NCI-H2171 treated with DMSO at 0.1 percent for 48 hours (cell line): ENCODE data around the gene SLC2A9.
A peak's percentile ranks its signal among the peaks of the same experiment; 100 is the strongest.

ENCODE experiments used
- DNase-seq: peaks from one replicate; lab custom pipeline; 2025; lab: John Stamatoyannopoulos, UW

SLC2A9 gene

DNA sequence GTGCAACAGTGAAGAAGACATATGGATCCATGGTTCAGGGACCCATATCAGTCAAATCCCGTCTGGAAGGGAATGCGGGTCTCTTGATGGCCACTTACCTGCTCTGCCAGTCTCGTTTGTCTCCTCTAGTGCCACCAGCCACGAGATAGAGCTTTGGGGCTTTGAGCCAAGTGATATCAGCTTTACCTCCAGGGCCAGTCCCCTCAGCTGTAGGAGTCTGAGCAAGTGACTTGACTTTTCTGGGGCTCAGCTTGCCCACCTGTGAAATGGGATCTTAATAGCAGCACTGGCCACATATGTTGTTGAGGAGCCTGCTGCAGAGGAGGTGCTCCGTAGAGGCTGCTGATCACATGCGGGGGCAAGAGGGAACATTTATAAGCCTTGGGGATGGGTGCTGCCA lies 1.2 kb downstream of the SLC2A9 start:
- DNase-seq = no peak

DNA sequence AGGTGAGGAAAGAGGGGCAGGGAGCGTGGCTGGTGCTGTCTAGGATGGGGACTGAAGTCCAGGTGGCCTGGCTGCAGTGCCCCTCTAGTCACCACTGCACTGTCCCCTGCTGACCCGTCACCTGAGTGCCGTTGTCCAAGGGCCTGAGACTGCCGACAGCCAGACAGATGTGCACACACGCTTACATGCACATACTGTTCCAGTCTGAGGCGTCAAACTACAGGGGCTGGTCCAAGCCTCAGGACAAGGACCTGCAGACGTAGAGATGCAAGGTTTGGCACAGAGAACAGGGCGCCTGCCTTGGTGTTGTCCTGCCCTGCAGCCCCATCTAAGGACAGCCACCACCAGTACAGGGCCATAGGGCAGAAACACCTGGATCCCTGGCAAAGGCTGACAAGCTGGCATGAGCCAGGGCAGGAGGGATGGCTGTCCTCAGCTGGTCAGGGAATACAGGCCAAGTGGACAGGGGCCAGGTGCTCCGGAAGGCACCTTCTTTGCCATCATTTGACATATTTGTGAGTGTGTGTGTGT lies 1.7 kb downstream of the SLC2A9 start:
- DNase-seq = no peak

DNA sequence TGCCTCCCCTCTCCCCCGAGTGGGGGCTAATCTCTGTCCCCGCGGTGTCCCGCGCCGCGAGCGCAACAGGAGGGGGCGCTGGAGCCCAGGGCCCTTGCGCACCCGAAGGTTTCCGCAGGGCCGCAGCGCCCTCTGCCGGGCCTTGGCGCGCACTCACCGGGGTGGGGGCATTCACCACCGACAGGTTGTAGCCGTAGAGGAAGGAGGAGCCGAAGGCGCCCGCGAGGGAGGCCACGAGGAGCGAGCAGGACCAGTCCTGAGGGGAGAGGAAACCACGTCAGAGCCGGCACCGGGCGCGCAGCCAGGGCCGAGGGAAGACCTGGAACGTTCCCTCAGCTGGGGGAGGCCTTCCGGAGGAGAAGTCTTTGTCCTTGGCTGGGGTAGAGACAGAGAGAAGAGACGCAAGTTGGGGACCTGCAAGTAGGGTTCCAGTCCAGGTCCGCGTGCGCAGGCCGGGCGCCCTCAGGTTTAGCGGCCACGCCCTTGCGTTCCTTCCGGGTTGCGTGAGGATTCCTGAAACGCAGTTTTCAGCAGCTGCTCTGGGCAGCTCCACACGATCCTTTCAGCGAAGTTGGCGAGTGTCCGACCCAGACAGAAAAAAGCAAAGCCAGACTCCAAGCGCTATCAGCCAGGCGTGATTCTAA lies 2.4 kb downstream of the SLC2A9 start:
- no peak for DNase-seq

DNA sequence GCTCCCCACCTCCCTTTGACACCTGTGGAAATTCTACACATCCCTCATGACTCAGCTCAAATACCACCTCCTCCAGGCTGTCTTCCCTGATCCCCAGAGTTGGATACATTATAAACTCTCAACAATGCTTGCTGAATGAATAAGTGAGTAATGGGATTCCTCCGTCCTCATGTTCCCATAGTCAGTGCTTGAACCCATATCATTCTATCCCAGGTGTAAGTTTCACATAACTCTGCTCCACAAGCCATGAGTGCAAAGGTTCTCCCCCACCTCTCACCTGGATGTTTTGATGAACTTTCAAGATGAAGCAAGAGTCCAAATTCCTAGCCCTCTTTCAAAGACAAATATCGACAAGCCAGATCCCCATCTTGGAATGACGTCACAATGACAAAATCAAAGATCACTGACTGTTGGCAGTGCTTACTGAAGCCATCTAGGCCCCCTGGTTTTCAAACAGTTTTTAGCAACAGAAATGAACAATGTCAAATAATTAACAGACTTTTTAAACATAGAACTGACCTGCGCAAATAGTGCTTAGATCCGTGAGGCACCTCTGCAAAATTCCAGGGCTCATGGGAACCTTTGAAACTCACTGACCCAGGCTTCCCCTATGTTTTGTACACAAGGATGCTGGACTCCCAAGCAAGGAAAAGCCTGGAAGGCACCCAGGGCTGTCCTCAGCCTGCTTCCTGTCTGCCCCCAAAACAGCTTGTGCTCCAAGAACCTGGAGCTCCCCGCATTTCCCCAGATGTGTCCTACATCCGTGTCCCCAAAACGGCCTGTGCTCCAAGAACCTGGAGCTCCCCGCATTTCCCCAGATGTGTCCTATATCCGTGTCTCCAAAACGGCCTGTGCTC lies 4.0 kb downstream of the SLC2A9 start:
- DNase-seq = no peak

GRCh38 chr4:10016169-10016568 lies 5.1 kb downstream of the SLC2A9 start:
- DNase-seq = no peak

DNA sequence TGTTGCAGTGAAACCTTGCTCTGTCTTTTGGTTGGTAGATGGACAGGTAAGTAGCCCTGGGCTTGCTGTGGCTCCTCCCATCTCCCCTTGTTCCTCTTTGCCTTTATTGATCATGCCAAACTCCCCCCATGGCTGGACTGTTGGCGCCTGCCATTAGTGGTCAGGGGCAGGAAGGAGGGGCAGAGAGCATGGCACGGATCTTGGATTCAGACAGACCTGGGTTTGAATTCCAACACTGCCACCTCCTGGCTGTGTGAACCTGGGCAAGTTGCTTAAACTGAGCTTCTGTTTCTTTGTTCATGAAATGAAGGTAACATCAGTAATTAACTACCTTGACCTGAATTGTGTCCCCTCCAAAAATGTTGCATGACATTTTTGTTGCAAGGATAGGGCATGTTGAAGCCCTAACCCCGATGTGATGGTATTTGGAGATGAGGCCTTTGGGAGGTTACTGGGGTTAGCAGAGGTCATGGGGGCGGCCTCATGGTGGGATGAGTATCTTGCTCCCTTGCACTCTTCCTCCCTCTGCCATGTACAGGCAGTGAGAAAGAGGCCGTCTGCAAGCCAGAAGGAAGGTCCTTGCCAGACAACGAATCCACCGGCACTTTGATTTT lies 6.0 kb downstream of the SLC2A9 start:
- peak; percentile 45 for DNase-seq

DNA sequence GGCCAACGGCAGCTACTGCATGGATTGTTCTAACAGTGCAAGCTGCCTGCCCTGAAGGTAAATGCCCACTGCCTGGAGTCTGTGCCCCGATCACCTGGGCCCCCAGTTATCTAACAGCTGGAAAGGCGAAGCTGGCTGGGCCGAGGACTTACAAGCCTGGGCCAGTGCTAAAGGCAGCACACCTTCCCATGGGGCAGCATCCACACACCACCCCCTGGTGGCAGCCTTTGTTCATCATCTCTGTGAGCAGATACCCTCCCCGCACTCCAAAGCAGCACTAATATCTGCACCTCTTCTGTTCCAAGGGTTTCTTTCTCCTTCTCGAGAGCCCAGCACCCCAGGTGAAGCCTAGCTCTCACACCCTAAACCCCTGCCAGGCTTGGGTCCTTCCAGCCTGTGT lies 7.6 kb downstream of the SLC2A9 start:
- no peak for DNase-seq

GRCh38 chr4:10011885-10012284 lies 9.4 kb downstream of the SLC2A9 start:
- no peak for DNase-seq

- DNase-seq = no peak
Measured at GRCh38 chr4:10011277-10011676, 10.0 kb downstream of the SLC2A9 start.

DNA sequence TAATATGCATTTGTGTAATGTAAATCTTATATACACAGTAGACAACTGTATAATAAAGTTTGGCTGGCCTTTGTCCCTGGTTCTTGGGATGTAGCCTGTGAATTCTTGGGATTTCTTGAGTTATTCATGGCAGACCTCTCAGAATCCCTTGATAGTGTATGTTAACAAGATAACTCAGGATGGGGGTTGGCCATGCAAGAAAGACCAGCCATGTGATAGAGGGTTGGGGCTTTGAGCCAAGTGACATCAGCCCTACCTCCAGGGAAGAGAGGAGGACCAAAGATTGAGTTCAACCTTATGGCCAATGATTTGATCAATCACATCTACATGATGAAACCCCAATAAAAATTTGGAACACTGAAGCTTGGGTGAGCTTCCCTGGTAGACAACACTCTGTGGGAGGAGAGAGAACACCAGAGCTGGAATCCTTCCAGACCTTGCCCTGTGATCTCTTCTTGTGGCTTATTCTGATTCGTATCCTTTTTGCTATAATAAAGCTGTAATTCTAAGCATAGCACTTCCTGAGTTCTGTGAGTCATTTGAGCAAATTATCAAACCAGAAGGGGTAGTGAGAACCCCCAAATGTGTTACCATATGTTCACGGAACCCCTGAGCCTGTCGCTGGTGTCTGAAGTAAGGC lies 11.3 kb downstream of the SLC2A9 start:
- DNase-seq = no peak

DNA sequence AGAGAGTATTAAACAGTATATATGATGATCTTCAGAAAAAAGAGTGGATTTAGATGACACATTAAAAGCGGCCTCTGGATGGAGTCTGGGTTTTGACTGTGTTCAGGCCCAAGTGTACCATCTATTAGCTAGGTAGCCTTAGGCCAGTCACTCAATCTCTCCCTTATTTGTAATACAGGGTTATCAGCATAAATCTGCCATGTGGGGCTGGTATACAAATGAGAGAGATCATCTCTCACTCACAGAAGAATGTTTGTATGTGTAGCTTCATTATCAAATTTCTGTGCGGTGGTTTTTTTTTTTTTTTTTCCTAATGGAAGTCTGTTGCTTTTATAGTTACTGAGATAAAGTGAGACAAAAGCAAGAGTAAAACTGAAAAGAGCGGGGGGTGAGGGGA lies 12.7 kb downstream of the SLC2A9 start:
- DNase-seq = no peak

DNA sequence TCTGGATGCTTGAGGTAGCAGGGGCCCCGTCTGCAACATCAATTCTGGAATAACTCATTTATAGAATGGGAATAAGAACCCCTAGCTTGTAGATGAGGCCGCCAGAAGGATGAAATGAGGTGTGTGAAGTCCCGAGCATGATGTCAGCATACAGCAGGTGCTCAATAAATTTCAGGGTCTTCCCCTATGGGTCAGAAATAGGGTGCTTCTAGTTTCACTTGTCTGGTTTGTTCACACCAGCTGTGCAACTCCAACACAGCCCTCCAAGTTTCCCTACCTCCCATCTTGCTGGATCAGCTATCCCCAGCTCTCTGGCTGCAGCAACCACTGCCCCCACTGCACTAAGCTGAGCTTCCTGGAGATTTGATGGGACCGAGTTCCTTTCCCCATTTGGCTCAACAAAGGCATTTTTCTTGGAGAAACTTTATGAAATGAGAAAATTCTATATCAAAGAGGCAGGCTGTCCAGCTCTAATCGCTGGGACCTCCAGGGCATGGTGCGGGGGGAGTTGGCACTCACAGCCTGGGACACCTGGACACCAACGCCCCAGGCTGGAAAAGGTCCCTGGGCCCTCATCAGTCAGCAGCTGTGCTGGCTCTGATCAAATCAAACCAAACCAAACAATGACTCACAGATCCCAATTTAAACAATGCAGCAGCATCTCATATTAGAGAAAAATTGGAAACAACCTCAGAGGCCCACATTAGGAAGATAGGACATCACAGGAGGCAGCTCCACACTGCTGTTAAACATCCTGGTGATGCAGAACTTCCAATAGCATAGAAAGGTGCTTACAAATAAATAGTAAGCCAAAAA lies 13.3 kb downstream of the SLC2A9 start:
- no peak for DNase-seq

GRCh38 chr4:10007436-10007740 lies 13.9 kb downstream of the SLC2A9 start:
- DNase-seq = no peak

- peak; percentile 3 for DNase-seq
Measured at GRCh38 chr4:10006601-10007435, 14.5 kb downstream of the SLC2A9 start.

DNA sequence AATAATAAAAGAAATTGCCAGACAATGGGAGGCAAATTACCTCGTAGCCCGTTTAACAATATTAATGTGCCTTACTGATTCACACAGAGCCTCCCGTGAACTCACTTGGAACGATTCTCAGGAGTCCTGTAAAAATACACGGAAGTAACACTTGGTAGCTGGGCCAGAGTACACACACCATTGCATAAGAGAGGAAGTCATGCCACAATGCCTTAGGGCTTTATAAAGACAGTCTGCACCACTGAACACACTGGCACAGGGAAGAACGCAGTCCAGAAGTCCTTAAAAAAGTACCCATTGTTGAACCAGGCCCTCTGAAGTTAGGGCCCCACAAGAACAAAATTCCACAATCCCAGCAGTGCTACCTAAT lies 15.1 kb downstream of the SLC2A9 start:
- DNase-seq = no peak

- DNase-seq = no peak
Measured at GRCh38 chr4:10005632-10006031, 15.7 kb downstream of the SLC2A9 start.

DNA sequence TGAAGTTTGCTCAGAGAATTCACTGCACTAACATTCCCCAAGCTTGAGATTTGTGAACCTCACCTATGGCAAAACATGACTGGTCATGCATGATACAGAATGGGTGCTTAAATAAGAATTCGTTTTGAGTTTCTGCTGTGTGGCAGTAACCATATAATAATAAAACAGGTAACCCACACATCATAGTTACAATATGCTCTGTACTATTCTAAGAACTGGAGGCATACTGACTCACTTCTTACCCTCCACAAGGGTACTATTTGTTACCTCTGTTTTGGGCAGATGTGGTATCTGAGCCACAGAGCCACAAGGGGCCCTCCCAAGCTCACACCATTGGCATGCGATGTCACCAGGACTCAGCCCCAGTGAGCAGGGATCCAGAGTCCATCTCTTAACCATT lies 17.6 kb downstream of the SLC2A9 start:
- DNase-seq = no peak

GRCh38 chr4:10002278-10002677 lies 19.0 kb downstream of the SLC2A9 start:
- DNase-seq = no peak

GRCh38 chr4:10001757-10002156 lies 19.5 kb downstream of the SLC2A9 start:
- DNase-seq = no peak

DNA sequence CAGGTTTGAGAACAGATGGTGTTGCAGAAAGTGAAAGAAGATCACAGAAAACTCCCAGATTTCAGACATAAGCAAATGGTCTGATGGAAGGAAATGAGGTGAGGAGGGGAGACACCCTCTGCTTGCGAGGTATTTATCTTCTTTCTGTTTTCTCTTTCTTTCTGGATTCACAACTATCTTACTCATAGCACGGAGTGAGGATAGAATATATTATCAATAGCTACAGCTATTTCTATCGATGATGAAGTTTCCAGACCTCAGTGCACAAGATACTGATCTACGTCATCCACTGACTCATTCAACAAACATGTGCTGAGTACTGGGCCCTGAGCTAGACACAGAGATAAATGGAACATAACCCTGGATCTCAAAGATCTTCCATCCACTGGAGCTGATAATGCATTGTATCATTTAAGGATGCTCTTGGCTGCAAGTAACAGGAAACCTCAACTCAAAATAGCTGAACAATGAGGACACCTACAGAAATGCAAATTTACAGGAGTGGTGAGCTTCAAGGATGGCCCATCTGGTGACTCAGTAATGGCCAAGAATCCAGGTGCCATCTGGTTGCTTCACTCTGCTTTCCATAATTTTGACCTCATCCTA lies 21.2 kb downstream of the SLC2A9 start:
- DNase-seq = peak; percentile 3

DNA sequence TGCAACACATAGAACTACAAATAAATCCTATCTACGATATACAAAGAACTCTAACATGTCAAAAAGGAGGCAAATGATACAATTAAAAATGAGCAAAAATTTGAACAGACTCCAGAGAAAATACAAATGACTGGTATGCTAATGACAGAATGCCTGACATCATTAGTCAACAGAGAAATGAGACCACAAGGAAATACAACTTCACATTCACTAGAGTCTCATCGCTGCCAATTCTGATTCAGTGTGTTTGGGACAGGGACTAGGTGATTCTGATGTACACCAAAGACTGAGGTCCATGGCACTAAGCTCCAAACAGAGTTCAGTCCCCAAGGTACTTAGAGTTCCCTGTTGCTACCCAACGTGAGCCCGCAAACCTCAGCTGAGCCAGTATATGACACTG lies 23.4 kb downstream of the SLC2A9 start:
- no peak for DNase-seq
